ENCODE data around the gene ELMO3. TPM values are rescaled to one million over a fixed set of nuclear protein-coding genes. Genes with fewer than 3 reads are reported as not detected.

The ELMO3 gene
- total and polyA plus RNA-seq, 2 of the 13 experiments (the other 11 are each of a cell fraction or from before 2014, with no cell fraction given) = 2.6 to 4.0 TPM

DNA sequence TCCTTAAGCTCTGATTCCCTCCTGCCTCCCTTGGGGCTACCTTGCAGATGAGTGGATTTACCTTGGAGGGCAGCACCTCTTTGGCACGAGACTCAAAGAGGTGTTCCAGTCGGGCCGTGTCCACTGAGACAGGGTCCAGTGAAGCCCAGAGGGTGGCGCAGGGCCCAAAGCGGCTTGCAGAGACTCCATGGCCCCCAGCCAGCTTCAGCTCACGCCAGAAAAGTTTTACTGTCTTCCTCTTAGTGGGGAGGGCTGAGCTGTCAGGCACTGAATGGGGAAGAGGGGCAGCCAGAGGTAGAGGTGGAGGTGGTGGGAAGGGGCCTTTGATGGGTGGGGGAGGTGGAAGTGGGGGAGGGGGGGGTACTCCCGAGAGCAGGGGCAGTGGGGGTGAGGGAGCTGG is 34.7 kb downstream of the ELMO3 start:
- Histone ChIP-seq H3K4me2 (ENCODE audit: low read depth, low read length) (no peak overlapping the region), H3K27ac (ENCODE audit: extremely low read length, insufficient read depth, low read length) (no peak overlapping the region), H3K79me2 (ENCODE audit: insufficient read depth, low read length) (peaks cover under 1% of the 10 kb centered on the region), H2AFZ (ENCODE audit: low read length) (no peak overlapping the region), H3K36me3 (replicated peaks in 1 of 2; ENCODE audit: control insufficient read depth in 1 of 2, insufficient read depth in 2 of 2, low read length in 2 of 2) (peaks cover 46 to 64% of the 10 kb centered on the region in 2 experiments), H4K20me1 (ENCODE audit: insufficient read depth, low read length) (no peaks in the 10 kb centered on the region), H3K4me3 (replicated peaks in 1 of 3; ENCODE audit: insufficient read depth in 1 of 3, low read depth in 2 of 3, low read length in 3 of 3) (no peak overlapping the region), H3K9me3 (ENCODE audit: low read length) (no peaks in the 10 kb centered on the region), H3K27me3 (ENCODE audit: control insufficient read depth in 1 of 2, insufficient read depth in 2 of 2, low read length in 2 of 2) (no peaks in the 10 kb centered on the region), H3K9ac (ENCODE audit: insufficient read depth, low read depth, low read length) (no peak overlapping the region), H3K4me1 (ENCODE audit: insufficient read depth, low read length) (no peaks in the 10 kb centered on the region)
- CTCF ChIA-PET (ENCODE audit: low intra/inter-chr PET ratio, low total read pairs) = no interaction called here
- FAIRE-seq = no peak
- 98% methylated on average over 7 of the region's 7 CpGs for WGBS (ENCODE audit: low lambda C conversion rate)
- ATAC-seq = no peak
- POLR2A ChIA-PET = interaction anchor here (0.6 to 4.9 kb wide), 2 partner anchors 14 to 26 kb away, joined by 3 to 24 read pairs; partner anchors contain the start of genes FHOD1 and SLC9A5
- in situ Hi-C loops (cut with HindIII; ENCODE audit: extremely low pct_ligation_motif_present, low pct_unique_long_range_greater_than_20kb) (no loop called here), intact Hi-C loops (cut with micrococcal nuclease; ENCODE audit: unreplicated experiment) (no loop called here)
- DNase-seq (ENCODE audit: low spot score) = no peak
- BruUV-seq (replicated peaks) = no TSS peak
- TF ChIP-seq MED1 (CRISPR knock-in tag; IDR thresholded peaks at IDR 0.05) = no peak
- TF ChIP-seq ZSCAN29 (CRISPR knock-in tag; conservative IDR thresholded peaks at IDR 0.05) = no peak
- TF ChIP-seq ZNF3 (CRISPR knock-in tag; IDR thresholded peaks at IDR 0.05) = no peak
- TF ChIP-seq MBNL3 (CRISPR knock-in tag; conservative IDR thresholded peaks at IDR 0.05) = no peak
- TF ChIP-seq ZNF878 (CRISPR knock-in tag; IDR thresholded peaks at IDR 0.05) = no peak
- no peak for TF ChIP-seq ZNF326 (CRISPR knock-in tag; IDR thresholded peaks at IDR 0.05; ENCODE audit: borderline replicate concordance)
- no peak for TF ChIP-seq NCOA1 (CRISPR knock-in tag; IDR thresholded peaks at IDR 0.05)
- no peak for TF ChIP-seq ZNF768 (CRISPR knock-in tag; IDR thresholded peaks at IDR 0.05)
- TF ChIP-seq, protein P1, sequence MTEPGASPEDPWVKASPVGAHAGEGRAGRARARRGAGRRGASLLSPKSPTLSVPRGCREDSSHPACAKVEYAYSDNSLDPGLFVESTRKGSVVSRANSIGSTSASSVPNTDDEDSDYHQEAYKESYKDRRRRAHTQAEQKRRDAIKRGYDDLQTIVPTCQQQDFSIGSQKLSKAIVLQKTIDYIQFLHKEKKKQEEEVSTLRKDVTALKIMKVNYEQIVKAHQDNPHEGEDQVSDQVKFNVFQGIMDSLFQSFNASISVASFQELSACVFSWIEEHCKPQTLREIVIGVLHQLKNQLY (CRISPR knock-in tag; IDR thresholded peaks at IDR 0.05) = no peak
- TF ChIP-seq, protein P2, sequence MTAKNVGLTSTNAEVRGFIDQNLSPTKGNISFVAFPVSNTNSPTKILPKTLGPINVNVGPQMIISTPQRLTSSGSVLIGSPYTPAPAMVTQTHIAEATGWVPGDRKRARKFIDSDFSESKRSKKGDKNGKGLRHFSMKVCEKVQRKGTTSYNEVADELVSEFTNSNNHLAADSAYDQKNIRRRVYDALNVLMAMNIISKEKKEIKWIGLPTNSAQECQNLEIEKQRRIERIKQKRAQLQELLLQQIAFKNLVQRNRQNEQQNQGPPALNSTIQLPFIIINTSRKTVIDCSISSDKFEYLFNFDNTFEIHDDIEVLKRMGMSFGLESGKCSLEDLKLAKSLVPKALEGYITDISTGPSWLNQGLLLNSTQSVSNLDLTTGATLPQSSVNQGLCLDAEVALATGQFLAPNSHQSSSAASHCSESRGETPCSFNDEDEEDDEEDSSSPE (CRISPR knock-in tag; IDR thresholded peaks at IDR 0.05) = no peak
- TF ChIP-seq TCF7L2 (IDR thresholded peaks at IDR 0.05; ENCODE audit: low read depth, low read length) = no peak
- TF ChIP-seq SETDB1 (CRISPR knock-in tag; IDR thresholded peaks at IDR 0.05; ENCODE audit: borderline replicate concordance) = no peak
- TF ChIP-seq SOX6 (IDR thresholded peaks at IDR 0.05) = no peak
- no peak for TF ChIP-seq SOX6 (CRISPR knock-in tag; IDR thresholded peaks at IDR 0.05)
- TF ChIP-seq ZNF670 (CRISPR knock-in tag; IDR thresholded peaks at IDR 0.05; ENCODE audit: borderline replicate concordance) = no peak
- TF ChIP-seq HIVEP1 (CRISPR knock-in tag; IDR thresholded peaks at IDR 0.05) = no peak
- TF ChIP-seq, protein P3, sequence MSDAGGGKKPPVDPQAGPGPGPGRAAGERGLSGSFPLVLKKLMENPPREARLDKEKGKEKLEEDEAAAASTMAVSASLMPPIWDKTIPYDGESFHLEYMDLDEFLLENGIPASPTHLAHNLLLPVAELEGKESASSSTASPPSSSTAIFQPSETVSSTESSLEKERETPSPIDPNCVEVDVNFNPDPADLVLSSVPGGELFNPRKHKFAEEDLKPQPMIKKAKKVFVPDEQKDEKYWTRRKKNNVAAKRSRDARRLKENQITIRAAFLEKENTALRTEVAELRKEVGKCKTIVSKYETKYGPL (CRISPR knock-in tag; IDR thresholded peaks at IDR 0.05) = no peak
- no peak for TF ChIP-seq MTA3 (CRISPR knock-in tag; IDR thresholded peaks at IDR 0.05)
- no peak for TF ChIP-seq ZNF263 (CRISPR knock-in tag; IDR thresholded peaks at IDR 0.05)
- no peak for TF ChIP-seq PCBP1 (IDR thresholded peaks at IDR 0.05; ENCODE audit: borderline replicate concordance, low read depth, low read length)
- TF ChIP-seq ZMYM4 (CRISPR knock-in tag; IDR thresholded peaks at IDR 0.05) = no peak

All from HepG2 (cell line).